NOMO-1 (cell line): Measurements from ENCODE around the gene TBX15.

Source experiments
- DNase-seq, 2 experiments: peaks; one replicate each; lab custom pipeline; 2025; ENCODE audit not compliant: unreplicated experiment in 2 of 2; lab: John Stamatoyannopoulos, UW

Gene TBX15

GRCh38 chr1:119002028-119002686, 14.0 kb upstream of the TBX15 start:
- peak; percentile 62 to 78 for DNase-seq

- peak; percentile 56 to 70 for DNase-seq
Observed at GRCh38 chr1:119001181-119002027, 13.3 kb upstream of the TBX15 start.

- no peak for DNase-seq
Observed at GRCh38 chr1:119000371-119001180, 12.4 kb upstream of the TBX15 start.

- no peak for DNase-seq
Observed at GRCh38 chr1:118999348-119000071, 11.4 kb upstream of the TBX15 start.

- DNase-seq: no peak
Observed at GRCh38 chr1:118998171-118998570, 10.0 kb upstream of the TBX15 start.

GRCh38 chr1:118997225-118997624, 9.1 kb upstream of the TBX15 start:
- DNase-seq: no peak

- DNase-seq: no peak
Observed at GRCh38 chr1:118995312-118996016, 7.3 kb upstream of the TBX15 start.

GRCh38 chr1:118993700-118994026, 5.5 kb upstream of the TBX15 start:
- no peak for DNase-seq

- no peak for DNase-seq
Observed at GRCh38 chr1:118992868-118993699, 4.9 kb upstream of the TBX15 start.

- DNase-seq: no peak
Observed at GRCh38 chr1:118992237-118992825, 4.2 kb upstream of the TBX15 start.

GRCh38 chr1:118991448-118991847, 3.3 kb upstream of the TBX15 start:
- no peak for DNase-seq

GRCh38 chr1:118990513-118991152, 2.5 kb upstream of the TBX15 start:
- DNase-seq: no peak

- DNase-seq: no peak
Observed at GRCh38 chr1:118989878-118990378, 1.8 kb upstream of the TBX15 start.

- DNase-seq: no peak
Observed at GRCh38 chr1:118989006-118989815, 1.1 kb upstream of the TBX15 start.

- DNase-seq: no peak
Observed at GRCh38 chr1:118987468-118988185, 516 bp downstream of the TBX15 start.

- no peak for DNase-seq
Observed at GRCh38 chr1:118986555-118987467, 1.3 kb downstream of the TBX15 start.
